Endothelial cell of umbilical vein (primary cell): ENCODE results near the gene CCDC195. TPM values are rescaled to one million over a fixed set of nuclear protein-coding genes. Genes with fewer than 3 reads are reported as not detected.

Experiments used
- BruUV-seq: library from RNA; stranded (reverse); fragments of 400-500 nt; replicated peaks from 2 replicates; lab custom pipeline; 2021; lab: Mats Ljungman, UMichigan
- CTCF ChIA-PET: fragments of 300-600, 350-600 bp; sonication (Branson Sonifier 250); formaldehyde crosslinking; loops from one replicate; lab custom pipeline; 2021; ENCODE audit warnings: antibody characterized with exemption, inconsistent platforms; lab: Charles Lee
- POLR2A ChIA-PET: fragments of 300-600, 350-600 bp; sonication (Branson Sonifier 250); formaldehyde crosslinking; loops from one replicate; lab custom pipeline; 2021; ENCODE audit warnings: antibody characterized with exemption, inconsistent platforms; lab: Charles Lee
- DNase-seq: peaks from one replicate; pipeline ENCODE4 v3.0.0-alpha.2; 2011; ENCODE audit warnings: low read depth, low spot score
- FAIRE-seq: peaks from 2 replicates; lab custom pipeline; 2011; peaks lifted over from hg19 to GRCh38; lab: Jason Lieb, UNC
- H2AFZ ChIP-seq: 2 replicates; pipeline ENCODE4 v1.6.0; 2012; ENCODE audit warnings: low read depth, low read length, control low read depth, inconsistent platforms
- H3K27ac ChIP-seq: 2 replicates; pipeline ENCODE4 v1.5.1; 2011; ENCODE audit warnings: low read depth, mild to moderate bottlenecking, control low read depth, low read length, moderate library complexity; ENCODE audit not compliant: insufficient read depth
- H3K27me3 ChIP-seq, 2 experiments: 2 replicates each; pipeline versions ENCODE4 v1.6.0 to v1.6.1; 2011; ENCODE audit warnings: low read length in 2 of 2, mixed read lengths in 1 of 2; ENCODE audit not compliant: control insufficient read depth in 2 of 2, insufficient read depth in 2 of 2
- H3K36me3 ChIP-seq, 2 experiments: 2 replicates in 1 of 2; 3 replicates in 1 of 2; pipeline ENCODE4 v1.5.1; 2011; ENCODE audit warnings: low read length in 2 of 2, mild to moderate bottlenecking in 1 of 2, moderate library complexity in 1 of 2; ENCODE audit not compliant: control insufficient read depth in 2 of 2, insufficient read depth in 2 of 2; ENCODE audit errors: extremely low read depth in 1 of 2
- H3K4me1 ChIP-seq: 3 replicates; pipeline ENCODE4 v1.5.1; 2011; ENCODE audit warnings: mild to moderate bottlenecking, low read length; ENCODE audit not compliant: control insufficient read depth, insufficient read depth; ENCODE audit errors: extremely low read depth
- H3K4me2 ChIP-seq: 2 replicates; pipeline ENCODE4 v1.6.1; 2011; ENCODE audit warnings: low read length, control low read depth, mixed read lengths; ENCODE audit not compliant: insufficient read depth
- H3K4me3 ChIP-seq, 3 experiments: fragments of 200-600 bp in 1 of 3; sonication (generic), shearing (Covaris generic) in 1 of 3; replicated peaks in 1 of 3; 2 replicates each; pipeline ENCODE4 v1.5.1; 2011 to 2016; ENCODE audit warnings: control low read depth in 3 of 3, low read length in 3 of 3, mild to moderate bottlenecking in 2 of 3, inconsistent platforms in 1 of 3, low read depth in 1 of 3, moderate library complexity in 1 of 3; ENCODE audit not compliant: insufficient read depth in 1 of 3
- H3K79me2 ChIP-seq: 2 replicates; pipeline ENCODE4 v1.6.0; 2012; ENCODE audit warnings: low read length, inconsistent platforms; ENCODE audit not compliant: control insufficient read depth, insufficient read depth
- H3K9ac ChIP-seq: replicated peaks from 2 replicates; pipeline ENCODE3; 2011; ENCODE audit warnings: low read length, control low read depth; ENCODE audit not compliant: insufficient read depth; ENCODE audit errors: extremely low read depth
- H3K9me1 ChIP-seq: replicated peaks from 3 replicates; pipeline ENCODE4 v1.6.0; 2011; ENCODE audit warnings: mild to moderate bottlenecking, low read length; ENCODE audit not compliant: control insufficient read depth, insufficient read depth; ENCODE audit errors: extremely low read depth
- H3K9me3 ChIP-seq: replicated peaks from 2 replicates; pipeline ENCODE4 v1.5.1; 2012; ENCODE audit warnings: low read length, inconsistent platforms; ENCODE audit not compliant: control insufficient read depth, insufficient read depth
- H4K20me1 ChIP-seq: replicated peaks from 2 replicates; pipeline ENCODE3; 2011; ENCODE audit warnings: mild to moderate bottlenecking, low read length; ENCODE audit not compliant: control insufficient read depth, insufficient read depth; ENCODE audit errors: extremely low read depth
- EZH2 ChIP-seq: IDR thresholded peaks from 2 replicates; pipeline ENCODE4 v1.6.1; 2012; ENCODE audit warnings: borderline replicate concordance, low read depth, mild to moderate bottlenecking, moderate library complexity, low read length, inconsistent platforms; ENCODE audit not compliant: severe bottlenecking
- FOS ChIP-seq: IDR thresholded peaks from 2 replicates; pipeline ENCODE4 v1.6.1; 2011; ENCODE audit warnings: mild to moderate bottlenecking, low read length, moderate library complexity, borderline replicate concordance; ENCODE audit not compliant: insufficient read depth
- GATA2 ChIP-seq: IDR thresholded peaks from 2 replicates; pipeline ENCODE4 v1.7.0; 2011; ENCODE audit warnings: low read depth, mild to moderate bottlenecking, moderate library complexity, mixed read lengths, low read length; ENCODE audit not compliant: insufficient read length, insufficient read depth
- JUN ChIP-seq: IDR thresholded peaks from 2 replicates; pipeline ENCODE4 v1.6.1; 2011; ENCODE audit warnings: borderline replicate concordance, low read depth; ENCODE audit not compliant: insufficient read length, insufficient read depth
- MAX ChIP-seq: IDR thresholded peaks from 2 replicates; pipeline ENCODE4 v1.6.1; 2011; ENCODE audit not compliant: insufficient read depth, insufficient read length
- MYC ChIP-seq: IDR thresholded peaks from one replicate; pipeline ENCODE4 v1.6.1; 2011; ENCODE audit warnings: mild to moderate bottlenecking, low read depth, low read length
- POLR2A ChIP-seq: IDR thresholded peaks from 2 replicates; pipeline ENCODE4 v1.6.1; 2012; ENCODE audit warnings: low read depth, mild to moderate bottlenecking, control low read depth, low read length
- POLR2AphosphoS5 ChIP-seq: IDR thresholded peaks from 2 replicates; pipeline ENCODE4 v1.6.1; 2012; ENCODE audit warnings: low read depth, mild to moderate bottlenecking, control low read depth, low read length, moderate library complexity; ENCODE audit not compliant: insufficient read depth
- dilution Hi-C: fragments of 300-500 bp; cut with MboI; formaldehyde crosslinking; loops from one replicate; pipeline ENCODE4 v1.15.0; 2019; ENCODE audit warnings: low sequenced_read_pairs; ENCODE audit not compliant: extremely low pct_ligation_motif_present
- intact Hi-C: fragments of 100-400 bp; cut with micrococcal nuclease; formaldehyde crosslinking; loops from one replicate; pipeline ENCODE4 v1.10.0; 2022
- polyA plus RNA-seq, 4 experiments: library from polyadenylated mRNA; depleted of rRNA in 3 of 4; stranded (reverse) in 3 of 4; unstranded in 1 of 4; fragments of >200 nt; gene quantifications; 2 replicates each; pipeline versions ENCODE4 v1.2.1 to v1.2.3, GENCODE V29; 2011 to 2012; ENCODE audit warnings: missing spikeins in 1 of 4
- total RNA-seq: library from RNA; stranded (reverse); gene quantifications from 2 replicates; pipeline ENCODE4 v1.2.3, GENCODE V29; 2021
- TF ChIP-seq, protein P1 (sequence below), 2 donors: IDR thresholded peaks; 1 replicate in 1 of 2; 2 replicates in 1 of 2; pipeline ENCODE4 v1.5.1; 2011; ENCODE audit warnings: low read length in 2 of 2, mild to moderate bottlenecking in 2 of 2, moderate library complexity in 2 of 2, control low read depth in 1 of 2, inconsistent platforms in 1 of 2, low read depth in 1 of 2; ENCODE audit not compliant: insufficient read depth in 1 of 2; ENCODE audit errors: extremely low read depth in 1 of 2

The CCDC195 gene
- total and polyA plus RNA-seq, 2 donors (not counting 3 experiments of a cell fraction or from before 2014, with no cell fraction given), result not detected

DNA sequence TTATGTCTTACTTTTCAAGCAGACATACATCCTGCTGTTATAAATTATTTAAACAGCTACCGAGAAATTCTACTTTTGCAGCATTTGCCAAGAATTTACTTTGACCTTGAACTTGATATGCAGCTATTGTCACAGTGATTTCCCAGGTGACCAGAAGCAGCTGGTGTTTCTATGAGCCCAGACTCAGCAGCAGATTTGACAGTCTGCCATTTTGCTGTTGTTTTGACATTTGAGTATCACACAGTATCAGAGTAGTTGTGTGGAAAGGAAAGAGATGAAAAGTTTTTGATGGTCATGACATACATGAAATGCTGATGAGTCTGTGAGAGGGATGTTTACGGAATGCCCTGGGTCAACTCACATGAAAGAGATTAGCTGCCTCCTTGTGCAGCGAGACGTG, 6.6 kb upstream of the CCDC195 start:
- Histone ChIP-seq H3K4me3 (no peak overlapping the region), H3K9me1 (no peaks in the 10 kb centered on the region), H3K36me3 (no peaks in the 10 kb centered on the region), H4K20me1 (no peaks in the 10 kb centered on the region), H3K4me2 (no peak overlapping the region), H3K4me1 (no peaks in the 10 kb centered on the region), H3K27ac (no peak overlapping the region), H2AFZ (no peak overlapping the region), H3K9ac (no peak overlapping the region), H3K27me3 (no peaks in the 10 kb centered on the region), H3K79me2 (no peaks in the 10 kb centered on the region), H3K9me3 (no peaks in the 10 kb centered on the region)
- intact Hi-C loops (no loop called here), dilution Hi-C loops (no loop called here)
- TF ChIP-seq GATA2 (no peak), POLR2A (no peak), JUN (no peak), EZH2 (no peak), MAX (no peak), POLR2AphosphoS5 (no peak), FOS (no peak), MYC (no peak)
- TF ChIP-seq, protein P1, sequence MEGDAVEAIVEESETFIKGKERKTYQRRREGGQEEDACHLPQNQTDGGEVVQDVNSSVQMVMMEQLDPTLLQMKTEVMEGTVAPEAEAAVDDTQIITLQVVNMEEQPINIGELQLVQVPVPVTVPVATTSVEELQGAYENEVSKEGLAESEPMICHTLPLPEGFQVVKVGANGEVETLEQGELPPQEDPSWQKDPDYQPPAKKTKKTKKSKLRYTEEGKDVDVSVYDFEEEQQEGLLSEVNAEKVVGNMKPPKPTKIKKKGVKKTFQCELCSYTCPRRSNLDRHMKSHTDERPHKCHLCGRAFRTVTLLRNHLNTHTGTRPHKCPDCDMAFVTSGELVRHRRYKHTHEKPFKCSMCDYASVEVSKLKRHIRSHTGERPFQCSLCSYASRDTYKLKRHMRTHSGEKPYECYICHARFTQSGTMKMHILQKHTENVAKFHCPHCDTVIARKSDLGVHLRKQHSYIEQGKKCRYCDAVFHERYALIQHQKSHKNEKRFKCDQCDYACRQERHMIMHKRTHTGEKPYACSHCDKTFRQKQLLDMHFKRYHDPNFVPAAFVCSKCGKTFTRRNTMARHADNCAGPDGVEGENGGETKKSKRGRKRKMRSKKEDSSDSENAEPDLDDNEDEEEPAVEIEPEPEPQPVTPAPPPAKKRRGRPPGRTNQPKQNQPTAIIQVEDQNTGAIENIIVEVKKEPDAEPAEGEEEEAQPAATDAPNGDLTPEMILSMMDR (IDR thresholded peaks at IDR 0.05; ENCODE audit: extremely low read depth in 1 of 2, insufficient read depth in 1 of 2, low read depth in 1 of 2, low read length in 2 of 2), result no peak
- POLR2A ChIA-PET, result no interaction called here
- no peak for DNase-seq
- CTCF ChIA-PET, result interaction anchor here (1.6 kb wide), 1 partner anchor 24 kb away, joined by 3 read pairs; no protein-coding TSS in a partner anchor
- FAIRE-seq, result no peak
- no TSS peak for BruUV-seq
